ENCODE data around the gene SESTD1.

SESTD1 gene

DNA sequence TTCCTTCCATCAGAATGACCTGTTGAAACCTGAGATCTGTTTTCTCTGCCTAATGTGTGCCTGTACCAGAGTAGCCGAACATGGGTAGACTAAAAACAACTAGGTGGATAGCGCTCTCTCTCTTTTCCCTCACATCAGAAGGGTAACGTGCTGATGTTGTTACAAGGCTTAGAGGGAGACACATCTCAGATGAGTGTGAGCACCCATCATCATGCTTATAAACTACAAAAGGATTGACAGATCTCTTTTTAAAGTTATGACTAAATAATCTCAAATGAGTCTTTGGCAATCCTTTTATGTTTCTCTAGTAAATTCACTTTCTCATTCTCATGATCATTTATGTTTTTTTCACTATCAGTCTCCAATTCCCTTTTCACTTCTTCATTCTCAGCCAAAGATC lies 139.2 kb downstream of the SESTD1 start:
- H4K20me1 ChIP-seq (ENCODE audit: insufficient read depth, low read length, poor library complexity, severe bottlenecking): no peaks in the 10 kb centered on the region
- no peaks in the 10 kb centered on the region for H3K9me3 ChIP-seq (ENCODE audit: insufficient read depth, low read depth, low read length)
- H3K79me2 ChIP-seq (ENCODE audit: insufficient read depth, low read length): no peaks in the 10 kb centered on the region
- H3F3A ChIP-seq (ENCODE audit: low read depth): no peaks in the 10 kb centered on the region
- no peak overlapping the region for H3K4me2 ChIP-seq (ENCODE audit: low read depth, low read length, poor library complexity, severe bottlenecking)
- H3K36me3 ChIP-seq (ENCODE audit: insufficient read depth, low read length): peaks cover 6% of the 10 kb centered on the region
- H3K4me3 ChIP-seq (ENCODE audit: low read length, poor library complexity, severe bottlenecking): no peak overlapping the region
- no peak overlapping the region for H3K9ac ChIP-seq (ENCODE audit: low read depth, low read length, poor library complexity, severe bottlenecking)
- H3K4me1 ChIP-seq (ENCODE audit: insufficient read depth, low read length, poor library complexity, severe bottlenecking): peaks cover 6% of the 10 kb centered on the region
- H3K9me2 ChIP-seq (replicated peaks; ENCODE audit: low read depth, low read length): no peaks in the 10 kb centered on the region
- H2AFZ ChIP-seq (ENCODE audit: low read length): no peak overlapping the region
- TF ChIP-seq, protein P1, sequence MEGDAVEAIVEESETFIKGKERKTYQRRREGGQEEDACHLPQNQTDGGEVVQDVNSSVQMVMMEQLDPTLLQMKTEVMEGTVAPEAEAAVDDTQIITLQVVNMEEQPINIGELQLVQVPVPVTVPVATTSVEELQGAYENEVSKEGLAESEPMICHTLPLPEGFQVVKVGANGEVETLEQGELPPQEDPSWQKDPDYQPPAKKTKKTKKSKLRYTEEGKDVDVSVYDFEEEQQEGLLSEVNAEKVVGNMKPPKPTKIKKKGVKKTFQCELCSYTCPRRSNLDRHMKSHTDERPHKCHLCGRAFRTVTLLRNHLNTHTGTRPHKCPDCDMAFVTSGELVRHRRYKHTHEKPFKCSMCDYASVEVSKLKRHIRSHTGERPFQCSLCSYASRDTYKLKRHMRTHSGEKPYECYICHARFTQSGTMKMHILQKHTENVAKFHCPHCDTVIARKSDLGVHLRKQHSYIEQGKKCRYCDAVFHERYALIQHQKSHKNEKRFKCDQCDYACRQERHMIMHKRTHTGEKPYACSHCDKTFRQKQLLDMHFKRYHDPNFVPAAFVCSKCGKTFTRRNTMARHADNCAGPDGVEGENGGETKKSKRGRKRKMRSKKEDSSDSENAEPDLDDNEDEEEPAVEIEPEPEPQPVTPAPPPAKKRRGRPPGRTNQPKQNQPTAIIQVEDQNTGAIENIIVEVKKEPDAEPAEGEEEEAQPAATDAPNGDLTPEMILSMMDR (conservative IDR thresholded peaks at IDR 0.05; ENCODE audit: low read length): no peak
- TF ChIP-seq EZH2phosphoT487 (IDR thresholded peaks at IDR 0.05; ENCODE audit: borderline replicate concordance): no peak
- H3K27me3 ChIP-seq (ENCODE audit: insufficient read depth, low read length, poor library complexity, severe bottlenecking): no peaks in the 10 kb centered on the region

DNA sequence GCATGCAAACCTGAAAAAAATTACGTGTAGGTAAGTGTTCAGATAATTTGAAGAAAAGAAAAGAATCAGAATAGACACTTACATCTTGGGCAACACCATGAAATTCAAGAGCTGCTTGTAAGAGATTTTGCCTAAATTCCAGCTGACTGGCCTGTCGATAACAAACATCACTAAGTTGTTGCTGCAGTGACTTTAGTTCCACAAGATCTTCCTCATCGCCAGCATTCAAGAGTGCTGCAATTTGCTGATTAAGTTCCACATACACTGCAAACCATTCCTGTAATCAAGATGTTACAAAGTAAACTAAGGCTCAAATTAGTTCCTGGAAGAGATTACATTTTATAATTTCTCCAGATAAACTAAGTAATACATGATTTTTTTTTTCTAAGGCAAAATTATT lies 140.3 kb downstream of the SESTD1 start:
- H3F3A ChIP-seq (ENCODE audit: low read depth): no peaks in the 10 kb centered on the region
- no peaks in the 10 kb centered on the region for H4K20me1 ChIP-seq (ENCODE audit: insufficient read depth, low read length, poor library complexity, severe bottlenecking)
- H3K27me3 ChIP-seq (ENCODE audit: insufficient read depth, low read length, poor library complexity, severe bottlenecking): no peaks in the 10 kb centered on the region
- no peak for TF ChIP-seq EZH2phosphoT487 (IDR thresholded peaks at IDR 0.05; ENCODE audit: borderline replicate concordance)
- TF ChIP-seq, protein P1 (conservative IDR thresholded peaks at IDR 0.05; ENCODE audit: low read length): no peak
- no peaks in the 10 kb centered on the region for H3K9me2 ChIP-seq (replicated peaks; ENCODE audit: low read depth, low read length)
- H3K36me3 ChIP-seq (ENCODE audit: insufficient read depth, low read length): peaks cover 13% of the 10 kb centered on the region
- no peak overlapping the region for H3K4me2 ChIP-seq (ENCODE audit: low read depth, low read length, poor library complexity, severe bottlenecking)
- H2AFZ ChIP-seq (ENCODE audit: low read length): no peak overlapping the region
- no peaks in the 10 kb centered on the region for H3K9me3 ChIP-seq (ENCODE audit: insufficient read depth, low read depth, low read length)
- peaks cover 6% of the 10 kb centered on the region for H3K4me1 ChIP-seq (ENCODE audit: insufficient read depth, low read length, poor library complexity, severe bottlenecking)
- no peak overlapping the region for H3K9ac ChIP-seq (ENCODE audit: low read depth, low read length, poor library complexity, severe bottlenecking)
- no peak overlapping the region for H3K4me3 ChIP-seq (ENCODE audit: low read length, poor library complexity, severe bottlenecking)
- H3K79me2 ChIP-seq (ENCODE audit: insufficient read depth, low read length): no peaks in the 10 kb centered on the region

DNA sequence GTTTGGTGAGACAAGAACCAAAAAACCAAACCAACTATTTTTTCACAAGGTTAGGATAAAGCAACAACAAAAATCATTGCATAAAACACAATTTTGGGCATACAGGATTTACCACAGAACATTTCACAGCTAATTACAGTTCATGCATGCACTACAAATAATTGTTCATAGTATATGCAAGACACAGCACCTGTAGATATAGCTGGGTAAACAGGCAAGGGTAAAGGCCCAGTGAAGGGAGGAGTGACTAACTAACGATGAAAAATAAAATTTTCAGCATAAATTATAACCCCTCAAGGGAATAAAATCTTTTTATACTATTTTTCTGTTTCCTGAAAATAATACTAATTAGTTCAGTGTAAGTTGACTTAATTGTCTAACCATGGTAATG lies 141.4 kb downstream of the SESTD1 start:
- Histone ChIP-seq H3K79me2 (ENCODE audit: insufficient read depth, low read length) (no peaks in the 10 kb centered on the region), H3K9me2 (replicated peaks; ENCODE audit: low read depth, low read length) (no peaks in the 10 kb centered on the region), H3K4me1 (ENCODE audit: insufficient read depth, low read length, poor library complexity, severe bottlenecking) (peaks cover 6% of the 10 kb centered on the region), H3K4me3 (ENCODE audit: low read length, poor library complexity, severe bottlenecking) (no peak overlapping the region), H2AFZ (ENCODE audit: low read length) (no peak overlapping the region), H3K9me3 (ENCODE audit: insufficient read depth, low read depth, low read length) (no peaks in the 10 kb centered on the region), H3K27me3 (ENCODE audit: insufficient read depth, low read length, poor library complexity, severe bottlenecking) (no peaks in the 10 kb centered on the region), H3K36me3 (ENCODE audit: insufficient read depth, low read length) (peaks cover 18% of the 10 kb centered on the region), H3F3A (ENCODE audit: low read depth) (no peaks in the 10 kb centered on the region), H4K20me1 (ENCODE audit: insufficient read depth, low read length, poor library complexity, severe bottlenecking) (no peaks in the 10 kb centered on the region), H3K9ac (ENCODE audit: low read depth, low read length, poor library complexity, severe bottlenecking) (no peak overlapping the region), H3K4me2 (ENCODE audit: low read depth, low read length, poor library complexity, severe bottlenecking) (no peak overlapping the region)
- no peak for TF ChIP-seq EZH2phosphoT487 (IDR thresholded peaks at IDR 0.05; ENCODE audit: borderline replicate concordance)
- TF ChIP-seq, protein P1 (conservative IDR thresholded peaks at IDR 0.05; ENCODE audit: low read length): no peak

All from Loucy (cell line).